NCI-H1436 treated with DMSO at 0.1 percent for 48 hours (cell line): ENCODE results near the gene AKAP3.

Source experiments
- DNase-seq: peaks from one replicate; lab custom pipeline; 2025; lab: John Stamatoyannopoulos, UW

The AKAP3 gene

DNA sequence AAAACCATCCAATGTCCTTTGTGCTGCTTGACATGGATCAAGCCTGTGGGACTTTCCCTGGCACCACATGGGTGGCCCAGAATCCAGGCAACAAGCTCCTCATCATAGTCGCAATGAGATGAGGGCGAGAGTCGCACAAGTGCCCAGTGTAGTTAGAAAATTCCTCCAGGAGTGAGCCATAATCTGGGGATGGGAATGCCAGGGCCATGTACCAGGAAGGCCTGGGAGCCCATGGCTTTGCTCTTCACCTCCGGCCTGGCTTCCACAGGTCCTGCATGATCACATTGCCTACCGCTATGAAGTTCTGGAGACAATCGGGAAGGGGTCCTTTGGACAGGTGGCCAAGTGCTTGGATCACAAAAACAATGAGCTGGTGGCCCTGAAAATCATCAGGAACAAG lies 53.0 kb downstream of the AKAP3 start:
- no peak for DNase-seq

DNA sequence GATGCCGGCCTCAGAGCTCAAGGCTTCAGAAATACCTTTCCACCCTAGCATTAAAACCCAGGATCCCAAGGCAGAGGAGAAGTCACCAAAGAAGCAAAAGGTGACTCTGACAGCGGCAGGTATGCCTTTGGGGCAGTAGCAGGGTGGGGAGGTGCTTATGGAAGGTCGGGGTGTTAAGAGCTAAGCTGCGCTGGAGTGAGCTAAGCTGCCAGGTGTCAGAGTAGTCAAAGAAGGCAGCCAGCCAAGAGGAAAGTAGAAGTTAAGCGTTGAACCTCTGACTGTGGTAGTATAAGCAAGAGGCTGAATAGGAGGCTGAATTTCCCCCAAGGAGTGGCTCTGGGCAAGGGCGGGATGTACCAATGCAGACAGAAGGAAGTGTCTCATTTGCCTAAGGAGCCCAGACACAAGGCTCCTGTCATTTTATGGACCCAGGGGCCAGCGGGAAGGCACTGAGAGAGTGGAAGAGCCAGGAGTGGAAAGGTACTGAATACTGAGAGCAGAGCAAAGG lies 57.6 kb downstream of the AKAP3 start:
- DNase-seq, result no peak

DNA sequence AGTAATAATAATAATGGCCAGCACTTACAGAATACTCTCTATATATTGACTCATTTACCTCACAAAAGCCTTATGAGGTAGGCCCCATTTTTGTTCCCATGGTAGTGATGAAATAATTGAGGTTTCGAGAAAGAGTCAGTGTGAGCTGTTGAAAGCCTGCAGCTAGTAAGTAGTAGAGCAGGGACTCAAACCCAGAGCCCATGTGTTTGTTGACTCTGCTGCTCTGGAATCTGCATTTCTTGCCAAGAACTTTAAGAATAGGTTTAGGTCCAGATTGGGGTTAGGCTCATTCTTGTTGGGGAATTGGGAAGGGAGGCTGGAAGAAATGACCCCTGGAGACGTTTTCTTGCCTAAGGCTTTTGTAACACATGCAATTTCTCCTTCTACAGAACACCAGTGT lies 58.9 kb downstream of the AKAP3 start:
- DNase-seq, result no peak

DNA sequence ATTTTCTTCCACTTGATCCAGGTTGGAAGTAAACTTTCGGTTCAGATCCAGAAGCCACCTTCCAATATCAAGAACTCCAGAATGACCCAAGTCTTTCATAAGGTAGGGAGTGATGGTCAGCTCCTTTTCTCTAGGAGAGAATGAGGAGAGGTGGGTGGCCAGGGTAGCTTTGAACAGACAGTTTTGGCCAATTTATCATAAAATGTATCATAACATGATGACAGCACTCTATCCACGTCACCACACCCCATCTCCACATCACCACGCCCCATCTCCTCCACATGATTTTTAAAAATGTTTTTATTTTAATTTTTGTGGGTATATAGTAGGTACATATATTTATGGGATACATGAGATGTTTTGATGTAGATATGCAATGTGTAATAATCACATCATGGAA lies 59.9 kb downstream of the AKAP3 start:
- no peak for DNase-seq

DNA sequence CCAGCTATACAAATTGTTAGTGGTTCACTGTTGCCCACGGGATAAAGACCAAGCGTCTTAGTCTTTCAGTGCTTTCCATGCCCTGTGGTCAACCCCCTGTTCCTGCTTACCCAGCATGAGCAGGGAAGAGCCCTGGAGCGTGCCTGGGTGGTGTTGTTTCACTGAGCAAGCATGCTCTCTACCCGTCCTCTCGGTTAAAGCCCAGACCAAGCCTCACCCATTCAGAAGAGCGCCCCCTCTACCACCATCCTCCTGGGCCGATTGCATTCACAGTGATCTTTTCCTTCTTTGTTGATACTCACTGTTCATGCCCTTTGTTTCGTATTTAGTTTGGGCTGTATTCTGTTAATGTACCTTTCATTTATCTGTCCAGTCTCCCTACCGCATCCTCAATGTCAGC lies 61.7 kb downstream of the AKAP3 start:
- DNase-seq, result no peak

DNA sequence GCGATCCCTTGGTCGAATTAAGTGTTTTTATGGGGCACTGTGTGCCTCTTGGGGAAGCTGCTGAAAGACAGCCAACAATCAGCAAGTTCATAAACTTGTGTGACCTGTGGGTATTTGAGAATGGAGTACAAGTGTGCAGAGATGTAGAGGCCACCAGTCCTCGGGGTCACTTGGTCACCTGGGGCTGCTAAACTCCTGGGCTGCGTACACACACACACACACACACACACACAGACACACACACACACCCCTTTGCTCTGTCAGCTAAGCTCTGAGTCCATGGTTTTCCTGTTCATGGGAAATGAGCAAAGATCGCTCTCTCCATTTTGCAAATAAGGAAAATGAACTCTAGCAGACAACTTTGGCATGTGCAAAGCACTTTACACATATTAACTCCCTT lies 62.4 kb downstream of the AKAP3 start:
- DNase-seq, result no peak

DNA sequence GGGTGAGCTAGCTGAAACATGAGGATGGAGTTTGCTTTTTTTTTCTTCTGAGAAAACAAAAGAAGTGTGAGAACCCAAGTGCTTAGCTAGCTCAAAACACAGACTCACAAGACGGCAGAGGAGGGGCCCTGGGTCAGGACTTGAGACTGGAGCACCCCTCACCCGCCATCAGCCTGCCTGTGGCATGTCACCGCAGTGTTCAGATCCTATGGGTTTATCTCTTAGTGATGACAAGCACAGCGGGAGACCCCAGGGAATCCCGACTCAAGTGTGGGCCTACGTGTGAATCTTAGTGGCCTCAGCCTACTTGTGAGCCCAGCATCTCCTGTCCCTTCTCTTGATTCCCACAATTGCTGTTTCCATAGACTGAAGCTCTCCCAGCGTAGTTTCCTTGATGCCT lies 64.0 kb downstream of the AKAP3 start:
- DNase-seq, result no peak

DNA sequence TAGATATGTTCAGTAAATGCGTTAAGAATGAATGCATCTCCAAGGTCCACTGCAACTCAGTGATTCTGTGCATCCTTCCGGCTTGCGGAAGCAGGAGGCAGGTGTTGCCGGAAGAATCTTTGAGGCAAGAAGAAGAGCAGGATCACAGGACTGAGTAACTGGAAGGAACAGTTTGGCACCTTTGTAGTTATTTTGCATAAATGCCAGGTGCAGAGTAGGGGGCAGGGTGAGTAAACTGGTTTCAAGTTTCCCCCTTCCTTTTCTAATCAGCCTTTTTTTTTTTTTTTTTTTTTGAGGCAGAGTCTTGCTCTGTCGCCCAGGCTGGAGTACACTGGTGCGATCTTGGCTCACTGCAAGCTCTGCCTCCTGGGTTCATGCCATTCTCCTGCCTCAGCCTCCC lies 64.6 kb downstream of the AKAP3 start:
- DNase-seq, result no peak

DNA sequence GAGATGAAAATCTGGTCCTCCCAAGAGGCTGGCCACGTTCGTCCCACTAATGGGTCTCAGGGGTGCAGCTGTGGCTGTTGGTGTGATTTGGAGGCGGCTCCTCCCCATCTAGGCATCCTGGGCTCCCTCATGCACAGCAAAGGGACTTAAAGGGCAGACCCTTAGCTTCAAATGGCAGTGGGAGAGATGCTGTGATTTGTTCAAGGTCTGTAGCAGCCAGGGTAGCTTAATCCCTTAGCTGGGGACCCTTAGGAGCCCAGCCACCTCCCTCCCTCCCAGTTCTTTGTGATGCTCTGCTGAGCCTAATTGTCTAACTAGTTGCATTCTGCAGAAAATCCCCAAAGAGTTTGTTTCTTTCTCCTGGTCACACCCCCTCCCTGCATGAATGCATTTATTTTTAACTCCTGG lies 68.6 kb downstream of the AKAP3 start:
- no peak for DNase-seq

DNA sequence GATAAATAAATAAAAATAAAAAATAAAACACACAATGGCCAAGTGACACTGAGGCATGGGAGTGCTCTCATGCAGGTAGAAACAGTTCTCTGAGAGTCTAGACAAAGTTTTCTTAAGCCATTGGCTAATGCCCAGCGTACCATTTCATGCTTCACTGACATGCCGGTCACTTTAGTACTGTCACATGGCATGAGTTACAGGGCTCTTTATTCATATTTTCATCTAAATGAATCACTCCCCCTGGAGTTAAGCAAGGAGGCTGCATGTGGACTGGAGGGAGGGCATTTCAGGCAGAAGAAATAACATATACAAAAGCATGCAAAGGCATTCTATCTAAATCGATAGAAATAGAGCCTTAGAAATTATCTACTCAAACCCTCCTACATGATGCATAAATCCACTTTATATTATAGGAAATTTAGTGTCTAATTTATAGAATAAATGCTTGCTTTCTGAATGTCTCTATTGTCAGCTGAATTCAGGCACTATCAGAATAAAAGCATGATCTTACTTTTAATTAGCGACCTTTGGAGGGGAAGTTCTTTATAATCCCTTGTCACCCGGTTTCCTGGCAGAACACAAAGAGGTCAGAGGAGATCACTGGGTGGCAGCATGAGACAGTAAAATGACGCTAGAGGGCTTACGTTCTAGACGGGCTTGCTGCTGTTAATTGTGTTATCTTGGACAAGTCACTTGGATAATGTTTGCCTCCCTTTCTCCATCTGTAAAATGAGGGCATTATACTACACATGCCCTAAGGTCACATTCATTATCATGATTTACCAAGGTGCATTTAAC lies 69.3 kb downstream of the AKAP3 start:
- no peak for DNase-seq

DNA sequence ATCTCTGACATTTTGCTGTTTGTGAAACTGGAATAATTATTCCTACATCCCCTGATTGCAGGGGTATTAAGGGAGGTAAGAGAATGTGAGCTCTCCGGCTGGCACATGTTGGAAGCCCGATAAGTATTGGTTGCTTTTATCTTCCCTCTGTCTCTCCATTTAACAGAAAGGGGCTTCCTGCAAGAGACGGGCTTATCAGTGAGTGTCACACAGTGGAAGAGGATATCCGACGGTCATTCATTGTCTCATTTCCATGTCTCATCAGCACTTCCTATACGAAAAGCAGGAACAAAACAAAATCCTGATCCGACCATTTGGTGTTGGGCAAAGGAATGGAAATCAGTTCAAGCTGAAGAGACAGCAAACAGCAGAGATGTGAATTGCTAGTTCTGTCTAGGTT lies 76.2 kb downstream of the AKAP3 start:
- no peak for DNase-seq

DNA sequence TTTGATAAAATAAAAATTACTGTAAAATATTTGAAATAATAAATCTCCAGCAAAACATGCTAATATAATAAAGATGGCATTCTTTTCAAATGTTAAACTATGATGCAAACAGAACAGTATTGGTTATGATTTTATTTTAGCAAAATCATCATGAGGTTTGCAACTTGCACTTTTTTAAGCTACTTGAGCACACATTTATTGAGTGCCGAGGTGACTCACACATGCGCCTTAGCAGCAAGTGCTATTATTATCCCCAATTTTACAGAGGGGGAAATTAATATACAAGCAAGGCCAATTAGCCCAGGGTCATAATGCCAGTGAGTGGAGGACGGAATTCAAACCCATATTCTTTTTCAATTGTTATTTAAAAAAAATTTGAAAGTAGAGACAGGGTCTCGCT lies 79.6 kb downstream of the AKAP3 start:
- DNase-seq, result no peak

DNA sequence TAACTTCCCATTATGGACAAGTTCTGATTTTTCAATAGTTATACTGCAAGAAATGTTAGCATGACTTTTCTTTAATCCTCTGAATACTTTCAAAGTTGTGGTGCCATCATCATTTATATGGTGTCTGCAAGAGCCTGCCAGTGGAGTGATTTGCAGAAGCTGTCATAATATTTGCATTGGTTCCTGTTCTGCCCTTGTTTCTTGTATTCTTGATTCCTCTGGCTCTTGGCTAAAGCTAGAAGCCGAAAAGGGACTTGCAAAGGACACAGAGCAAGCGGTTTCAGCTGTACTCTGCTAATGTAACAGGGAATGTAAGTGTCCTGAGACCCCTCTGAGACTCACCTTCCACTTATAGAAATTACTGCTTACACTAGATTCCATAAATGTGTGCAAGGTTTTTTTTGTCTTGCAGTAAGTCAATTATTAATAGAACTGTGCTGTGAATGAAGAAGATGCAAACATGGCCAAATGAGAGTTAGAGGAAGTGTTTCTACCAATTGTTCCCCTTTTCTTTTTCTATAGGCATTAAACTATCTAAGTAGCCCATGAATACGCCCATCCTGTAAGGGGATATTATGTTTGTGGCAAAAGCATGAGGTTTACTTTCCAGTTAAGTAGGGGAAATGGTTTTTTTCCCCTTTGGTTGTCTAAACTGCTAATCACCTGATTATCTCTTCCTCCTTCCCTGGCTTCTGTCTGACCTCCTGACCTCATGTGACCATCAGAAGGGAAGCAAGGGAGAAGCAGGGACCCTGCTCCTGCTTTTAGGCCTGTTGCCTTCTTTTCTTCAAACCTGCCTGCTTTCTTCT lies 81.6 kb downstream of the AKAP3 start:
- DNase-seq, result no peak

DNA sequence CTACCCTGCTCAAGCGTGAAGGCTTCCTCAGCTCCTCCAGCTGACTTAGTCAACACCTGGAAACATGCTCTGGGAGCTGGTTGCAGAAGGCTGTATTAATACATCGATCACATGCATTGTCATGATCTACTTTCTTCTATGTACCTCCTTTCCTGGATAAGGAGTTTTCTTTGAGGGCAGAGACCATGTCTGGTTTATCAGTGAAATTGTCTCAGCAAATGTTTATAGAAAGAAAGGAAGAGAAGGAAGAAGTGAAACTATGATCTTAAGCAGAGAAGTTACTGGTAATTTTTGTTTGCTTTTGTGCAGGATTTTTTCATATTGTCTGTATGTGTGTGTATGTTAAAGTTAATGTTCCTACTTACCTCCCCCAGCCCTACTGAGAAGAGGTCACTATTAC lies 82.4 kb downstream of the AKAP3 start:
- no peak for DNase-seq
